Activated naive CD8-positive, alpha-beta T cell treated with anti-CD3 and anti-CD28 coated beads for 36 hours (primary cell): ENCODE measurements around the gene ADH5. TPM values are rescaled to one million over a fixed set of nuclear protein-coding genes. Genes with fewer than 3 reads are reported as not detected.
"Not testable (repeated sequence)": the region's sequence is repeated elsewhere in the genome, so short reads cannot be mapped to it uniquely, and the experiment has no call there.

ENCODE experiments used
- DNase-seq: peaks from one replicate; pipeline ENCODE4 v3.0.0; 2021
- H3K27ac Mint-ChIP-seq: one replicate; pipeline ENCODE4 v1.8.0; 2022; ENCODE audit warnings: mild to moderate bottlenecking, moderate library complexity, mixed read lengths
- H3K27me3 Mint-ChIP-seq: one replicate; pipeline ENCODE4 v1.8.0; 2022; ENCODE audit warnings: mild to moderate bottlenecking, mixed read lengths
- H3K36me3 Mint-ChIP-seq: one replicate; pipeline ENCODE4 v1.8.0; 2021; ENCODE audit warnings: mild to moderate bottlenecking, mixed read lengths
- H3K4me1 Mint-ChIP-seq: one replicate; pipeline ENCODE4 v1.8.0; 2021; ENCODE audit warnings: mixed read lengths
- H3K4me3 Mint-ChIP-seq: one replicate; pipeline ENCODE4 v1.8.0; 2022; ENCODE audit warnings: mild to moderate bottlenecking, moderate library complexity, mixed read lengths
- H3K9me3 Mint-ChIP-seq: one replicate; pipeline ENCODE4 v1.8.0; 2022; ENCODE audit warnings: mixed read lengths
- total RNA-seq, 2 experiments: library from RNA; stranded (reverse); gene quantifications; one replicate each; pipeline ENCODE4 v1.2.3, GENCODE V29; 2021

ADH5 gene
- total RNA-seq, 2 experiments from 2014 or later, result 115 to 121 TPM

GRCh38 chr4:99074816-99075215, 13.8 kb downstream of the ADH5 start:
- no peak for DNase-seq
- H3K9me3 Mint-ChIP-seq, result no peaks in the 10 kb centered on the region
- H3K27me3 Mint-ChIP-seq, result no peaks in the 10 kb centered on the region
- H3K4me1 Mint-ChIP-seq, result peaks cover 5% of the 10 kb centered on the region
- H3K4me3 Mint-ChIP-seq, result no peak overlapping the region
- H3K27ac Mint-ChIP-seq, result peak overlapping the region; percentile 29
- H3K36me3 Mint-ChIP-seq, result peaks cover 19% of the 10 kb centered on the region

GRCh38 chr4:99071159-99071558, 17.4 kb downstream of the ADH5 start:
- Mint-ChIP-seq H3K27ac (no peak overlapping the region), H3K4me1 (peaks cover 6% of the 10 kb centered on the region), H3K27me3 (no peaks in the 10 kb centered on the region), H3K9me3 (no peaks in the 10 kb centered on the region), H3K36me3 (peaks cover 21% of the 10 kb centered on the region), H3K4me3 (no peak overlapping the region)
- DNase-seq, result no peak

GRCh38 chr4:99067617-99068016, 21.0 kb downstream of the ADH5 start:
- Mint-ChIP-seq H3K4me1 (peaks cover 6% of the 10 kb centered on the region), H3K27ac (no peak overlapping the region), H3K4me3 (no peak overlapping the region), H3K9me3 (peaks cover 1% of the 10 kb centered on the region), H3K27me3 (no peaks in the 10 kb centered on the region), H3K36me3 (peaks cover 38% of the 10 kb centered on the region)
- no peak for DNase-seq

GRCh38 chr4:99065521-99065920, 23.1 kb downstream of the ADH5 start:
- not testable (repeated sequence) for DNase-seq, H3K4me3 Mint-ChIP-seq, H3K4me1 Mint-ChIP-seq, H3K27me3 Mint-ChIP-seq, H3K27ac Mint-ChIP-seq, H3K9me3 Mint-ChIP-seq
- peaks cover 43% of the 10 kb centered on the region for H3K36me3 Mint-ChIP-seq

- Mint-ChIP-seq H3K4me1 (no peaks in the 10 kb centered on the region), H3K36me3 (peaks cover 43% of the 10 kb centered on the region), H3K4me3 (no peak overlapping the region)
Measured at GRCh38 chr4:99062120-99062519, 26.5 kb downstream of the ADH5 start.

GRCh38 chr4:99061048-99061700, 27.4 kb downstream of the ADH5 start:
- no peaks in the 10 kb centered on the region for H3K27me3 Mint-ChIP-seq
- no peak for DNase-seq
- H3K4me3 Mint-ChIP-seq, result no peak overlapping the region
- H3K36me3 Mint-ChIP-seq, result peaks cover 39% of the 10 kb centered on the region
- H3K9me3 Mint-ChIP-seq, result peaks cover 1% of the 10 kb centered on the region
- no peak overlapping the region for H3K27ac Mint-ChIP-seq
- no peaks in the 10 kb centered on the region for H3K4me1 Mint-ChIP-seq

More at GRCh38 chr4:99062120-99062519, 26.5 kb downstream of the ADH5 start:
- DNase-seq, result no peak
- Mint-ChIP-seq H3K27ac (no peak overlapping the region), H3K9me3 (peaks cover 1% of the 10 kb centered on the region), H3K27me3 (no peaks in the 10 kb centered on the region)

- Mint-ChIP-seq H3K4me3 (no peak overlapping the region), H3K27ac (no peak overlapping the region), H3K4me1 (peaks cover 12% of the 10 kb centered on the region), H3K27me3 (no peaks in the 10 kb centered on the region), H3K9me3 (no peaks in the 10 kb centered on the region), H3K36me3 (peaks cover 31% of the 10 kb centered on the region)
- no peak for DNase-seq
Measured at GRCh38 chr4:99059550-99059949, 29.0 kb downstream of the ADH5 start.

GRCh38 chr4:99058228-99058627, 30.4 kb downstream of the ADH5 start:
- Mint-ChIP-seq H3K36me3 (peaks cover 29% of the 10 kb centered on the region), H3K27ac (no peak overlapping the region), H3K4me3 (no peak overlapping the region), H3K4me1 (peaks cover 20% of the 10 kb centered on the region), H3K9me3 (no peaks in the 10 kb centered on the region), H3K27me3 (no peaks in the 10 kb centered on the region)
- DNase-seq, result no peak

- Mint-ChIP-seq H3K4me1 (peaks cover 32% of the 10 kb centered on the region), H3K4me3 (no peak overlapping the region), H3K36me3 (peaks cover 33% of the 10 kb centered on the region), H3K9me3 (no peaks in the 10 kb centered on the region), H3K27me3 (no peaks in the 10 kb centered on the region), H3K27ac (peak overlapping the region; percentile 83)
- no peak for DNase-seq
Measured at GRCh38 chr4:99054428-99054994, 34.1 kb downstream of the ADH5 start.

- no peaks in the 10 kb centered on the region for H3K27me3 Mint-ChIP-seq
- peak overlapping the region; percentile 74 for H3K27ac Mint-ChIP-seq
- DNase-seq, result no peak
- H3K9me3 Mint-ChIP-seq, result no peaks in the 10 kb centered on the region
- H3K4me1 Mint-ChIP-seq, result peaks cover 32% of the 10 kb centered on the region
- no peak overlapping the region for H3K4me3 Mint-ChIP-seq
- peaks cover 37% of the 10 kb centered on the region for H3K36me3 Mint-ChIP-seq
Measured at GRCh38 chr4:99052902-99053301, 35.7 kb downstream of the ADH5 start.

- H3K9me3 Mint-ChIP-seq, result no peaks in the 10 kb centered on the region
- no peak for DNase-seq
- peaks cover 18% of the 10 kb centered on the region for H3K4me1 Mint-ChIP-seq
- no peaks in the 10 kb centered on the region for H3K27me3 Mint-ChIP-seq
- H3K36me3 Mint-ChIP-seq, result peaks cover 40% of the 10 kb centered on the region
- no peak overlapping the region for H3K27ac Mint-ChIP-seq
- H3K4me3 Mint-ChIP-seq, result no peak overlapping the region
Measured at GRCh38 chr4:99047710-99048109, 40.9 kb downstream of the ADH5 start.

- peak overlapping the region; percentile 73 for H3K27ac Mint-ChIP-seq
- peaks cover 44% of the 10 kb centered on the region for H3K36me3 Mint-ChIP-seq
- H3K4me3 Mint-ChIP-seq, result no peak overlapping the region
Measured at GRCh38 chr4:99043346-99043745, 45.2 kb downstream of the ADH5 start.

GRCh38 chr4:99038213-99038612, 50.4 kb downstream of the ADH5 start:
- peaks cover 9% of the 10 kb centered on the region for H3K4me1 Mint-ChIP-seq
- H3K36me3 Mint-ChIP-seq, result peaks cover 63% of the 10 kb centered on the region
- no peak overlapping the region for H3K4me3 Mint-ChIP-seq
- H3K27me3 Mint-ChIP-seq, result no peaks in the 10 kb centered on the region
- DNase-seq, result no peak
- H3K9me3 Mint-ChIP-seq, result peaks cover 6% of the 10 kb centered on the region
- no peak overlapping the region for H3K27ac Mint-ChIP-seq

More at GRCh38 chr4:99043346-99043745, 45.2 kb downstream of the ADH5 start:
- DNase-seq, result no peak
- Mint-ChIP-seq H3K4me1 (peaks cover 17% of the 10 kb centered on the region), H3K27me3 (no peaks in the 10 kb centered on the region), H3K9me3 (peaks cover 2% of the 10 kb centered on the region)

- Mint-ChIP-seq H3K27me3 (no peaks in the 10 kb centered on the region), H3K4me3 (no peak overlapping the region), H3K9me3 (peaks cover 6% of the 10 kb centered on the region), H3K36me3 (peaks cover 67% of the 10 kb centered on the region), H3K4me1 (peaks cover 20% of the 10 kb centered on the region), H3K27ac (no peak overlapping the region)
- no peak for DNase-seq
Measured at GRCh38 chr4:99033956-99034355, 54.6 kb downstream of the ADH5 start.

- Mint-ChIP-seq H3K4me1 (peaks cover 48% of the 10 kb centered on the region), H3K9me3 (no peaks in the 10 kb centered on the region), H3K27me3 (no peaks in the 10 kb centered on the region), H3K4me3 (no peak overlapping the region), H3K27ac (no peak overlapping the region), H3K36me3 (peaks cover 37% of the 10 kb centered on the region)
- DNase-seq, result no peak
Measured at GRCh38 chr4:99029852-99030251, 58.7 kb downstream of the ADH5 start.
